ENCODE measurements around the gene SPATA32.

Gene SPATA32

GRCh38 chr17:45284176-45285140 is 22.6 kb upstream of the SPATA32 start:
- Mint-ChIP-seq H3K4me1 (peaks cover 53% of the 10 kb centered on the region), H3K36me3 (ENCODE audit: low read depth) (peaks cover 41% of the 10 kb centered on the region), H3K27ac (no peak overlapping the region)

GRCh38 chr17:45283711-45284110 is 21.8 kb upstream of the SPATA32 start:
- Mint-ChIP-seq H3K27me3 (ENCODE audit: low read depth) (no peaks in the 10 kb centered on the region), H3K36me3 (ENCODE audit: low read depth) (peaks cover 41% of the 10 kb centered on the region), H3K4me3 (no peak overlapping the region), H3K4me1 (peaks cover 50% of the 10 kb centered on the region), H3K9me3 (no peaks in the 10 kb centered on the region), H3K27ac (no peak overlapping the region)
- TF ChIP-seq CTCF (IDR thresholded peaks at IDR 0.05; ENCODE audit: unreplicated experiment in 3 of 3): no peak

More at GRCh38 chr17:45284176-45285140, 22.6 kb upstream of the SPATA32 start:
- TF ChIP-seq CTCF (IDR thresholded peaks at IDR 0.05; ENCODE audit: unreplicated experiment in 3 of 3): no peak
- no peaks in the 10 kb centered on the region for H3K9me3 Mint-ChIP-seq
- no peak overlapping the region for H3K4me3 Mint-ChIP-seq
- no peaks in the 10 kb centered on the region for H3K27me3 Mint-ChIP-seq (ENCODE audit: low read depth)

GRCh38 chr17:45282683-45283644 is 21.1 kb upstream of the SPATA32 start:
- peak overlapping the region; percentile 25 to 83 (median 81) for H3K27ac Mint-ChIP-seq
- no peaks in the 10 kb centered on the region for H3K9me3 Mint-ChIP-seq
- H3K4me3 Mint-ChIP-seq: peak overlapping the region in 2 of 3 experiments; percentile 10 to 50
- no peaks in the 10 kb centered on the region for H3K27me3 Mint-ChIP-seq (ENCODE audit: low read depth)
- H3K36me3 Mint-ChIP-seq (ENCODE audit: low read depth): peaks cover 41% of the 10 kb centered on the region
- no peak for TF ChIP-seq CTCF (IDR thresholded peaks at IDR 0.05; ENCODE audit: unreplicated experiment in 3 of 3)
- H3K4me1 Mint-ChIP-seq: peaks cover 51% of the 10 kb centered on the region

- Mint-ChIP-seq H3K27ac (peak overlapping the region in 2 of 3 experiments; percentile 15 to 48), H3K4me3 (no peak overlapping the region), H3K27me3 (ENCODE audit: low read depth) (no peaks in the 10 kb centered on the region), H3K4me1 (peaks cover 53% of the 10 kb centered on the region), H3K36me3 (ENCODE audit: low read depth) (peaks cover 26% of the 10 kb centered on the region), H3K9me3 (no peaks in the 10 kb centered on the region)
- TF ChIP-seq CTCF (IDR thresholded peaks at IDR 0.05; ENCODE audit: unreplicated experiment in 3 of 3): no peak
These were observed 18.0 kb upstream of the SPATA32 start for GRCh38 chr17:45279898-45280297.

- H3K27ac Mint-ChIP-seq: peak overlapping the region in 1 of 3 experiments; percentile 55
- TF ChIP-seq CTCF (IDR thresholded peaks at IDR 0.05; ENCODE audit: unreplicated experiment in 3 of 3): no peak
- no peaks in the 10 kb centered on the region for H3K27me3 Mint-ChIP-seq (ENCODE audit: low read depth)
- peak overlapping the region in 1 of 3 experiments; percentile 40 for H3K4me3 Mint-ChIP-seq
- H3K4me1 Mint-ChIP-seq: peaks cover 49% of the 10 kb centered on the region
- H3K36me3 Mint-ChIP-seq (ENCODE audit: low read depth): peaks cover 23% of the 10 kb centered on the region
- H3K9me3 Mint-ChIP-seq: no peaks in the 10 kb centered on the region
These were observed 16.1 kb upstream of the SPATA32 start for GRCh38 chr17:45277992-45278391.
